HEK293 (cell line): ENCODE measurements around the gene SEPTIN3.

Source experiments
- KLF10 ChIP-seq: fragments of 450-650 bp; IDR thresholded peaks from 2 replicates; pipeline ENCODE4 v1.5.1; 2018; ENCODE audit warnings: missing biosample characterization, mild to moderate bottlenecking, missing genetic modification characterization
- ZBTB48 ChIP-seq: fragments of 450-650 bp; formaldehyde crosslinking; IDR thresholded peaks from 2 replicates; pipeline ENCODE4 v1.5.1; 2016; ENCODE audit warnings: missing biosample characterization, missing genetic modification characterization
- ZFP3 ChIP-seq: fragments of 450-650 bp; formaldehyde crosslinking; IDR thresholded peaks from 2 replicates; pipeline ENCODE4 v1.5.1; 2016; ENCODE audit warnings: low read depth, missing biosample characterization, missing genetic modification characterization
- ZNF114 ChIP-seq: fragments of 450-650 bp; formaldehyde crosslinking; IDR thresholded peaks from 2 replicates; pipeline ENCODE4 v1.5.0; 2017; ENCODE audit warnings: missing biosample characterization, missing genetic modification characterization
- ZNF274 ChIP-seq, 2 experiments: fragments of 200-500 bp in 1 of 2; fragments of 450-650 bp in 1 of 2; sonication (Bioruptor generic) in 1 of 2; formaldehyde crosslinking in 1 of 2; IDR thresholded peaks; 2 replicates each; pipeline versions ENCODE4 v1.5.1 to v1.6.1; 2014 to 2016; ENCODE audit warnings: borderline replicate concordance in 1 of 2, inconsistent platforms in 1 of 2, low read length in 1 of 2, missing biosample characterization in 1 of 2, missing genetic modification characterization in 1 of 2
- ZNF48 ChIP-seq: fragments of 450-650 bp; formaldehyde crosslinking; IDR thresholded peaks from 2 replicates; pipeline ENCODE4 v1.5.1; 2016; ENCODE audit warnings: missing biosample characterization, missing genetic modification characterization
- ZNF548 ChIP-seq: fragments of 450-650 bp; formaldehyde crosslinking; IDR thresholded peaks from 2 replicates; pipeline ENCODE4 v1.5.1; 2016; ENCODE audit warnings: missing biosample characterization, missing genetic modification characterization
- ZNF837 ChIP-seq: fragments of 450-650 bp; formaldehyde crosslinking; IDR thresholded peaks from 2 replicates; pipeline ENCODE4 v1.5.1; 2016; ENCODE audit warnings: missing biosample characterization, missing genetic modification characterization
- TF ChIP-seq, protein P1 (sequence below): fragments of 450-650 bp; formaldehyde crosslinking; IDR thresholded peaks from 2 replicates; pipeline ENCODE4 v1.5.1; 2016; ENCODE audit warnings: missing biosample characterization, missing genetic modification characterization
- TF ChIP-seq, protein P2 (sequence below): fragments of 450-650 bp; formaldehyde crosslinking; IDR thresholded peaks from 2 replicates; pipeline ENCODE4 v1.5.1; 2016; ENCODE audit warnings: missing biosample characterization, missing genetic modification characterization, borderline replicate concordance
- TF ChIP-seq, protein P3 (sequence below): fragments of 450-650 bp; formaldehyde crosslinking; IDR thresholded peaks from 2 replicates; pipeline ENCODE4 v1.5.1; 2016; ENCODE audit warnings: missing biosample characterization, missing genetic modification characterization, low read depth
- TF ChIP-seq, protein P4 (sequence below): fragments of 450-650 bp; formaldehyde crosslinking; IDR thresholded peaks from 2 replicates; pipeline ENCODE4 v1.5.1; 2016; ENCODE audit warnings: missing biosample characterization, missing genetic modification characterization

DNA sequence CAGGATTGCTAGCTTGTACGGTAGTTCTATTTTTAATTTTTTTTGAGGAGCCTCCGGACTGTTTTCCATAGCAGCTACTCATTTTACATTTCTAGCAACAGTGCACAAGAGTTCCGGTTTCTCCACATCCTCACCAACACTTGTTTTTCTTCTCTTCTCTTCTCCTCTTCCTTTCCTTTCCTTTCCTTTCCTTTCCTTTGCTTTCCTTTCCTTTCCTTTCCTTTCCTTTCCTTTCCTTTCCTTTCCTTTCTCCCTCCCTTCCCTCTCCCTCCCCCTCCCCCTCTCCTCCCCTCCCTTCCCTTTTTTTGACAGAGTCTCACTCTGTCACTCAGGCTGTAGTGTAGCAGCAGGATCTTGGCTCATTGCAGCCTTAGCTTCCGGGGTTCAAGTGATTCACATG lies 38.7 kb downstream of the SEPTIN3 start:
- TF ChIP-seq ZNF274 (IDR thresholded peaks at IDR 0.05; ENCODE audit: low read length) (no peak), ZNF274 (tag by site-specific recombination; IDR thresholded peaks at IDR 0.05; ENCODE audit: borderline replicate concordance) (no peak), ZNF548 (no peak), ZNF837 (tag by site-specific recombination) (no peak), ZNF114 (tag by site-specific recombination) (no peak), ZFP3 (tag by site-specific recombination) (no peak), ZBTB48 (tag by site-specific recombination) (no peak), ZNF48 (tag by site-specific recombination) (no peak), KLF10 (tag by site-specific recombination) (no peak)
- TF ChIP-seq, protein P1, sequence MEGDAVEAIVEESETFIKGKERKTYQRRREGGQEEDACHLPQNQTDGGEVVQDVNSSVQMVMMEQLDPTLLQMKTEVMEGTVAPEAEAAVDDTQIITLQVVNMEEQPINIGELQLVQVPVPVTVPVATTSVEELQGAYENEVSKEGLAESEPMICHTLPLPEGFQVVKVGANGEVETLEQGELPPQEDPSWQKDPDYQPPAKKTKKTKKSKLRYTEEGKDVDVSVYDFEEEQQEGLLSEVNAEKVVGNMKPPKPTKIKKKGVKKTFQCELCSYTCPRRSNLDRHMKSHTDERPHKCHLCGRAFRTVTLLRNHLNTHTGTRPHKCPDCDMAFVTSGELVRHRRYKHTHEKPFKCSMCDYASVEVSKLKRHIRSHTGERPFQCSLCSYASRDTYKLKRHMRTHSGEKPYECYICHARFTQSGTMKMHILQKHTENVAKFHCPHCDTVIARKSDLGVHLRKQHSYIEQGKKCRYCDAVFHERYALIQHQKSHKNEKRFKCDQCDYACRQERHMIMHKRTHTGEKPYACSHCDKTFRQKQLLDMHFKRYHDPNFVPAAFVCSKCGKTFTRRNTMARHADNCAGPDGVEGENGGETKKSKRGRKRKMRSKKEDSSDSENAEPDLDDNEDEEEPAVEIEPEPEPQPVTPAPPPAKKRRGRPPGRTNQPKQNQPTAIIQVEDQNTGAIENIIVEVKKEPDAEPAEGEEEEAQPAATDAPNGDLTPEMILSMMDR (tag by site-specific recombination) = no peak
- TF ChIP-seq, protein P2, sequence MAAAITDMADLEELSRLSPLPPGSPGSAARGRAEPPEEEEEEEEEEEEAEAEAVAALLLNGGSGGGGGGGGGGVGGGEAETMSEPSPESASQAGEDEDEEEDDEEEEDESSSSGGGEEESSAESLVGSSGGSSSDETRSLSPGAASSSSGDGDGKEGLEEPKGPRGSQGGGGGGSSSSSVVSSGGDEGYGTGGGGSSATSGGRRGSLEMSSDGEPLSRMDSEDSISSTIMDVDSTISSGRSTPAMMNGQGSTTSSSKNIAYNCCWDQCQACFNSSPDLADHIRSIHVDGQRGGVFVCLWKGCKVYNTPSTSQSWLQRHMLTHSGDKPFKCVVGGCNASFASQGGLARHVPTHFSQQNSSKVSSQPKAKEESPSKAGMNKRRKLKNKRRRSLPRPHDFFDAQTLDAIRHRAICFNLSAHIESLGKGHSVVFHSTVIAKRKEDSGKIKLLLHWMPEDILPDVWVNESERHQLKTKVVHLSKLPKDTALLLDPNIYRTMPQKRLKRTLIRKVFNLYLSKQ (tag by site-specific recombination) = no peak
- TF ChIP-seq, protein P3, sequence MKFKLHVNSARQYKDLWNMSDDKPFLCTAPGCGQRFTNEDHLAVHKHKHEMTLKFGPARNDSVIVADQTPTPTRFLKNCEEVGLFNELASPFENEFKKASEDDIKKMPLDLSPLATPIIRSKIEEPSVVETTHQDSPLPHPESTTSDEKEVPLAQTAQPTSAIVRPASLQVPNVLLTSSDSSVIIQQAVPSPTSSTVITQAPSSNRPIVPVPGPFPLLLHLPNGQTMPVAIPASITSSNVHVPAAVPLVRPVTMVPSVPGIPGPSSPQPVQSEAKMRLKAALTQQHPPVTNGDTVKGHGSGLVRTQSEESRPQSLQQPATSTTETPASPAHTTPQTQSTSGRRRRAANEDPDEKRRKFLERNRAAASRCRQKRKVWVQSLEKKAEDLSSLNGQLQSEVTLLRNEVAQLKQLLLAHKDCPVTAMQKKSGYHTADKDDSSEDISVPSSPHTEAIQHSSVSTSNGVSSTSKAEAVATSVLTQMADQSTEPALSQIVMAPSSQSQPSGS = no peak
- TF ChIP-seq, protein P4, sequence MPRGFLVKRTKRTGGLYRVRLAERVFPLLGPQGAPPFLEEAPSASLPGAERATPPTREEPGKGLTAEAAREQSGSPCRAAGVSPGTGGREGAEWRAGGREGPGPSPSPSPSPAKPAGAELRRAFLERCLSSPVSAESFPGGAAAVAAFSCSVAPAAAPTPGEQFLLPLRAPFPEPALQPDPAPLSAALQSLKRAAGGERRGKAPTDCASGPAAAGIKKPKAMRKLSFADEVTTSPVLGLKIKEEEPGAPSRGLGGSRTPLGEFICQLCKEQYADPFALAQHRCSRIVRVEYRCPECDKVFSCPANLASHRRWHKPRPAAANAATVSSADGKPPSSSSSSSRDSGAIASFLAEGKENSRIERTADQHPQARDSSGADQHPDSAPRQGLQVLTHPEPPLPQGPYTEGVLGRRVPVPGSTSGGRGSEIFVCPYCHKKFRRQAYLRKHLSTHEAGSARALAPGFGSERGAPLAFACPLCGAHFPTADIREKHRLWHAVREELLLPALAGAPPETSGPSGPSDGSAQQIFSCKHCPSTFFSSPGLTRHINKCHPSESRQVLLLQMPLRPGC (tag by site-specific recombination) = no peak
